ENCODE measurements around the gene PRSS50. TPM values are rescaled to one million over a fixed set of nuclear protein-coding genes. Genes with fewer than 3 reads are reported as not detected.

PRSS50 gene
- total RNA-seq (2021) (not detected in 2 replicates), Bru-seq, nascent RNA (percentile 10 among the genes with signal in this experiment), BruChase-seq, experiment 1, labeled RNA remaining after a 2-hour chase (not detected), BruChase-seq, experiment 2, labeled RNA remaining after a 6-hour chase (not detected)
- long read RNA-seq = 0 reads

- Histone ChIP-seq H3K9me3 (ENCODE audit: low read depth, low read length, poor library complexity, severe bottlenecking) (no peaks in the 10 kb centered on the region), H3K27me3 (replicated peaks; ENCODE audit: insufficient read depth, low read depth, low read length, poor library complexity) (no peaks in the 10 kb centered on the region), H3K4me1 (ENCODE audit: insufficient read depth, low read length, poor library complexity, severe bottlenecking) (no peaks in the 10 kb centered on the region), H3K27ac (ENCODE audit: low read depth, low read length, poor library complexity, severe bottlenecking) (no peak within 1 kb of the TSS), H3K4me3 (ENCODE audit: low read depth, low read length, poor library complexity, severe bottlenecking) (no peak within 1 kb of the TSS), H3K36me3 (ENCODE audit: insufficient read depth, low read length, poor library complexity, severe bottlenecking) (no peaks in the 10 kb centered on the region)
- intact Hi-C loops (cut with micrococcal nuclease; ENCODE audit: unreplicated experiment) = no loop called here
- no peak for DNase-seq (ENCODE audit: low spot score)
- no peak; the same call in 1 of the 2 replicates for TF ChIP-seq CTCF (conservative IDR thresholded peaks at IDR 0.05; ENCODE audit: low read depth, low read length)
- TF ChIP-seq EZH2 (IDR thresholded peaks at IDR 0.05; ENCODE audit: borderline replicate concordance, low read depth, low read length, poor library complexity, severe bottlenecking) = no peak
- ChIA-PET POLR2A (ENCODE audit: low non-redundant PET) (no interaction called here), CTCF (no interaction called here)
- no TSS peak for BruUV-seq (replicated peaks)
Observed at GRCh38 chr3:46717447-46718231, at the start of gene PRSS50. TSS of gene PRSS50 (minus strand) at chr3:46717869. CDS start at chr3:46717824, 45 bp downstream.

GRCh38 chr3:46764206-46764605 lies 46.5 kb upstream of the PRSS50 start:
- TF ChIP-seq EZH2 (IDR thresholded peaks at IDR 0.05; ENCODE audit: borderline replicate concordance, low read depth, low read length, poor library complexity, severe bottlenecking) = no peak
- H3K4me1 ChIP-seq (ENCODE audit: insufficient read depth, low read length, poor library complexity, severe bottlenecking) = no peaks in the 10 kb centered on the region
- H3K27ac ChIP-seq (ENCODE audit: low read depth, low read length, poor library complexity, severe bottlenecking) = no peak overlapping the region
- ChIA-PET POLR2A (ENCODE audit: low non-redundant PET) (no interaction called here), CTCF (no interaction called here)
- no TSS peak for BruUV-seq (replicated peaks)
- H3K4me3 ChIP-seq (ENCODE audit: low read depth, low read length, poor library complexity, severe bottlenecking) = no peak overlapping the region
- intact Hi-C loops (cut with micrococcal nuclease; ENCODE audit: unreplicated experiment) = no loop called here
- H3K27me3 ChIP-seq (replicated peaks; ENCODE audit: insufficient read depth, low read depth, low read length, poor library complexity) = no peaks in the 10 kb centered on the region
- no peaks in the 10 kb centered on the region for H3K9me3 ChIP-seq (ENCODE audit: low read depth, low read length, poor library complexity, severe bottlenecking)
- H3K36me3 ChIP-seq (ENCODE audit: insufficient read depth, low read length, poor library complexity, severe bottlenecking) = no peaks in the 10 kb centered on the region
- no peak for DNase-seq (ENCODE audit: low spot score)

GRCh38 chr3:46763178-46763577 lies 45.5 kb upstream of the PRSS50 start:
- ChIA-PET POLR2A (ENCODE audit: low non-redundant PET) (no interaction called here), CTCF (no interaction called here)
- intact Hi-C loops (cut with micrococcal nuclease; ENCODE audit: unreplicated experiment) = no loop called here
- Histone ChIP-seq H3K4me3 (ENCODE audit: low read depth, low read length, poor library complexity, severe bottlenecking) (no peak overlapping the region), H3K36me3 (ENCODE audit: insufficient read depth, low read length, poor library complexity, severe bottlenecking) (no peaks in the 10 kb centered on the region), H3K27me3 (replicated peaks; ENCODE audit: insufficient read depth, low read depth, low read length, poor library complexity) (no peaks in the 10 kb centered on the region), H3K9me3 (ENCODE audit: low read depth, low read length, poor library complexity, severe bottlenecking) (no peaks in the 10 kb centered on the region), H3K27ac (ENCODE audit: low read depth, low read length, poor library complexity, severe bottlenecking) (no peak overlapping the region), H3K4me1 (ENCODE audit: insufficient read depth, low read length, poor library complexity, severe bottlenecking) (no peaks in the 10 kb centered on the region)
- no peak for TF ChIP-seq EZH2 (IDR thresholded peaks at IDR 0.05; ENCODE audit: borderline replicate concordance, low read depth, low read length, poor library complexity, severe bottlenecking)
- no TSS peak for BruUV-seq (replicated peaks)
- no peak for DNase-seq (ENCODE audit: low spot score)

- Histone ChIP-seq H3K4me3 (ENCODE audit: low read depth, low read length, poor library complexity, severe bottlenecking) (no peak overlapping the region), H3K4me1 (ENCODE audit: insufficient read depth, low read length, poor library complexity, severe bottlenecking) (no peaks in the 10 kb centered on the region), H3K27ac (ENCODE audit: low read depth, low read length, poor library complexity, severe bottlenecking) (no peak overlapping the region), H3K9me3 (ENCODE audit: low read depth, low read length, poor library complexity, severe bottlenecking) (no peaks in the 10 kb centered on the region), H3K36me3 (ENCODE audit: insufficient read depth, low read length, poor library complexity, severe bottlenecking) (no peaks in the 10 kb centered on the region), H3K27me3 (replicated peaks; ENCODE audit: insufficient read depth, low read depth, low read length, poor library complexity) (no peaks in the 10 kb centered on the region)
- intact Hi-C loops (cut with micrococcal nuclease; ENCODE audit: unreplicated experiment) = no loop called here
- ChIA-PET POLR2A (ENCODE audit: low non-redundant PET) (no interaction called here), CTCF (no interaction called here)
- no peak for DNase-seq (ENCODE audit: low spot score)
- no peak for TF ChIP-seq EZH2 (IDR thresholded peaks at IDR 0.05; ENCODE audit: borderline replicate concordance, low read depth, low read length, poor library complexity, severe bottlenecking)
- no peak for TF ChIP-seq CTCF (conservative IDR thresholded peaks at IDR 0.05; ENCODE audit: low read depth, low read length)
- BruUV-seq (replicated peaks) = no TSS peak
Observed at GRCh38 chr3:46759239-46760167, 41.8 kb upstream of the PRSS50 start.
